Sigmoid colon (tissue), 4 donors: ENCODE data around the gene NID1.

ENCODE experiments used
- CTCF ChIP-seq, 4 experiments: fragments of 450-650 bp in 3 of 4; fragments of 200-600 bp in 1 of 4; IDR thresholded peaks; one replicate each; pipeline ENCODE4 v1.5.1; 2016 to 2019; ENCODE audit warnings: antibody characterized with exemption in 4 of 4, mild to moderate bottlenecking in 3 of 4, moderate library complexity in 2 of 4
- EP300 ChIP-seq, 4 donors: sonication (generic); formaldehyde crosslinking; IDR thresholded peaks; one replicate each; pipeline ENCODE4 v1.6.1; 2017; ENCODE audit warnings: antibody characterized with exemption in 4 of 4
- POLR2A ChIP-seq, 2 donors: fragments of 450-650 bp; IDR thresholded peaks; one replicate each; pipeline ENCODE4 v1.6.1; 2016; ENCODE audit warnings: antibody characterized with exemption in 2 of 2, mild to moderate bottlenecking in 2 of 2, moderate library complexity in 2 of 2
- POLR2AphosphoS5 ChIP-seq, 4 donors: sonication (generic); formaldehyde crosslinking; IDR thresholded peaks; one replicate each; pipeline ENCODE4 v1.6.1; 2017; ENCODE audit warnings: antibody characterized with exemption in 4 of 4

DNA sequence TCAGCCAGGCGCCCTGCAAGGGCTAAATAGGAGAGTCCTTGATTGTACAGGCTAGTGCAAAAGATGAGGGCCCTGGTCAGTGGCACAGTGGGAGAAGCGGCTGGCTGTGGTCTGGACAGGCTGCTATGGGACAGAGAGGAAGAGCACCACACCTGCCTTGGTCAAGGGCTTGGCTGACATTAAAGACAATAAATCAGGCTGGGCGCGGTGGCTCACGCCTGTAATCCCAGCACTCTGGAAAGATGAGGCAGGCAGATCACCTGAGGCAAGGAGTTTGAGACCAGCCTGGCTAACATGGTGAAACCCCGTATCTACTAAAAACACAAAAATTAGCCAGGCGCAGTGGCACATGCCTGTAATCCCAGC, 62.9 kb downstream of the NID1 start:
- TF ChIP-seq CTCF (IDR thresholded peaks at IDR 0.05) (no peak), EP300 (IDR thresholded peaks at IDR 0.05) (no peak), POLR2A (IDR thresholded peaks at IDR 0.05) (no peak), POLR2AphosphoS5 (IDR thresholded peaks at IDR 0.05) (no peak)
